OCI-LY1 (cell line): ENCODE results near the gene SLC27A6.

Experiments used
- H2AFZ ChIP-seq: fragments of 200-600 bp; sonication (generic), shearing (Covaris generic); 2 replicates; pipeline ENCODE4 v1.6.0; 2014; ENCODE audit warnings: antibody characterized with exemption, mild to moderate bottlenecking, low read length
- H3F3A ChIP-seq: fragments of 200-600 bp; sonication (generic), shearing (Covaris generic); 2 replicates; pipeline ENCODE4 v1.6.0; 2014; ENCODE audit warnings: mild to moderate bottlenecking, antibody characterized with exemption, low read length, moderate library complexity; ENCODE audit not compliant: insufficient read depth
- H3K27ac ChIP-seq: fragments of 200-600 bp; sonication (generic); 2 replicates; pipeline ENCODE4 v1.5.1; 2014; ENCODE audit warnings: low read length, mixed run types, mild to moderate bottlenecking, low read depth; ENCODE audit not compliant: poor library complexity, severe bottlenecking
- H3K27me3 ChIP-seq: fragments of 200-600 bp; sonication (generic); 2 replicates; pipeline ENCODE4 v1.6.0; 2014; ENCODE audit warnings: antibody characterized with exemption, mild to moderate bottlenecking, low read length, moderate library complexity; ENCODE audit not compliant: insufficient read depth
- H3K36me3 ChIP-seq: fragments of 200-600 bp; sonication (generic); 2 replicates; pipeline ENCODE4 v1.6.1; 2014; ENCODE audit warnings: mild to moderate bottlenecking, antibody characterized with exemption, low read length, moderate library complexity, mixed read lengths; ENCODE audit not compliant: insufficient read depth
- H3K4me1 ChIP-seq: fragments of 200-600 bp; sonication (generic); 2 replicates; pipeline ENCODE4 v1.5.1; 2014; ENCODE audit warnings: mild to moderate bottlenecking, low read length, moderate library complexity; ENCODE audit not compliant: insufficient read depth, severe bottlenecking
- H3K4me2 ChIP-seq: fragments of 200-600 bp; sonication (generic), shearing (Covaris generic); 2 replicates; pipeline ENCODE4 v1.6.1; 2014; ENCODE audit warnings: low read length
- H3K4me3 ChIP-seq: fragments of 200-600 bp; sonication (generic); 2 replicates; pipeline ENCODE4 v1.5.1; 2014; ENCODE audit warnings: low read length, low read depth, mild to moderate bottlenecking, mixed read lengths; ENCODE audit not compliant: poor library complexity, severe bottlenecking
- H3K79me2 ChIP-seq: fragments of 200-600 bp; shearing (Covaris generic); 2 replicates; pipeline ENCODE4 v1.6.1; 2016; ENCODE audit warnings: mixed run types, low read length, mixed read lengths; ENCODE audit not compliant: insufficient read depth
- H3K9ac ChIP-seq: fragments of 200-600 bp; sonication (generic), shearing (Covaris generic); 2 replicates; pipeline ENCODE4 v1.6.1; 2014; ENCODE audit warnings: mild to moderate bottlenecking, low read length, mixed read lengths
- H3K9me2 ChIP-seq: fragments of 200-600 bp; sonication (generic), shearing (Covaris generic); 2 replicates; pipeline ENCODE4 v1.6.1; 2014; ENCODE audit warnings: low read depth, mild to moderate bottlenecking, low read length, mixed read lengths
- H3K9me3 ChIP-seq: fragments of 200-600 bp; shearing (Covaris generic); 2 replicates; pipeline ENCODE4 v1.6.1; 2014; ENCODE audit warnings: low read length, mixed read lengths
- H4K20me1 ChIP-seq: fragments of 200-600 bp; sonication (generic), shearing (Covaris generic); 2 replicates; pipeline ENCODE4 v1.6.0; 2016; ENCODE audit warnings: mild to moderate bottlenecking, low read length; ENCODE audit not compliant: insufficient read depth
- EZH2 ChIP-seq: fragments of 200-600 bp; sonication (generic), shearing (Covaris generic); IDR thresholded peaks from 2 replicates; pipeline ENCODE4 v1.8.0; 2017; ENCODE audit warnings: borderline replicate concordance, mixed run types, mild to moderate bottlenecking, antibody characterized with exemption, low read length, moderate library complexity, mixed read lengths
- TF ChIP-seq, protein P1 (sequence below): fragments of 200-600 bp; sonication (generic), shearing (Covaris generic); IDR thresholded peaks from 2 replicates; pipeline ENCODE4 v1.5.1; 2017; ENCODE audit warnings: mild to moderate bottlenecking, antibody characterized with exemption, low read length, moderate library complexity, mixed read lengths

The SLC27A6 gene

DNA sequence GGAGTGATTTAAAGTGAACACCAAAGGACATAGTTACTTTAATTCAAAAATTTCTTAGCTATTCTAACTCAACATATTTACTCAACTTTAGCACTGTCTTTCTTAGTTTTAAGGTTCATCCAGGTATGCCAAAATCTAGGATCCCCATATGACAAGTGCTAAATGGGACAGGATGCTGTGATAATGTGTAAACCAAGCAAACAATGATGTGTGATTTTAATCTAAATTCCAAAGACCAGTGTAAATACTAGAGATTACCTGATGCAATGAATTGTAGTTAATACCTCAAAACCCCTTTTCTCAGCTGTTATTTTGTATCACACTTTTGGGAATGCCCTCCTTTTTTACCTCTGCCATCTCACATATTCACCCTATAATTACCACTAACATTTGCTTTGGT, 102.5 kb downstream of the SLC27A6 start:
- Histone ChIP-seq H3K27ac (no peak overlapping the region), H2AFZ (no peak overlapping the region), H3K36me3 (no peaks in the 10 kb centered on the region), H3K9ac (no peak overlapping the region), H3K4me1 (no peaks in the 10 kb centered on the region), H3K79me2 (no peaks in the 10 kb centered on the region), H3K4me2 (no peak overlapping the region), H4K20me1 (no peaks in the 10 kb centered on the region), H3K27me3 (no peaks in the 10 kb centered on the region), H3K9me3 (no peaks in the 10 kb centered on the region), H3F3A (no peaks in the 10 kb centered on the region), H3K9me2 (no peaks in the 10 kb centered on the region), H3K4me3 (no peak overlapping the region)
- no peak for TF ChIP-seq EZH2
- TF ChIP-seq, protein P1, sequence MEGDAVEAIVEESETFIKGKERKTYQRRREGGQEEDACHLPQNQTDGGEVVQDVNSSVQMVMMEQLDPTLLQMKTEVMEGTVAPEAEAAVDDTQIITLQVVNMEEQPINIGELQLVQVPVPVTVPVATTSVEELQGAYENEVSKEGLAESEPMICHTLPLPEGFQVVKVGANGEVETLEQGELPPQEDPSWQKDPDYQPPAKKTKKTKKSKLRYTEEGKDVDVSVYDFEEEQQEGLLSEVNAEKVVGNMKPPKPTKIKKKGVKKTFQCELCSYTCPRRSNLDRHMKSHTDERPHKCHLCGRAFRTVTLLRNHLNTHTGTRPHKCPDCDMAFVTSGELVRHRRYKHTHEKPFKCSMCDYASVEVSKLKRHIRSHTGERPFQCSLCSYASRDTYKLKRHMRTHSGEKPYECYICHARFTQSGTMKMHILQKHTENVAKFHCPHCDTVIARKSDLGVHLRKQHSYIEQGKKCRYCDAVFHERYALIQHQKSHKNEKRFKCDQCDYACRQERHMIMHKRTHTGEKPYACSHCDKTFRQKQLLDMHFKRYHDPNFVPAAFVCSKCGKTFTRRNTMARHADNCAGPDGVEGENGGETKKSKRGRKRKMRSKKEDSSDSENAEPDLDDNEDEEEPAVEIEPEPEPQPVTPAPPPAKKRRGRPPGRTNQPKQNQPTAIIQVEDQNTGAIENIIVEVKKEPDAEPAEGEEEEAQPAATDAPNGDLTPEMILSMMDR = no peak

DNA sequence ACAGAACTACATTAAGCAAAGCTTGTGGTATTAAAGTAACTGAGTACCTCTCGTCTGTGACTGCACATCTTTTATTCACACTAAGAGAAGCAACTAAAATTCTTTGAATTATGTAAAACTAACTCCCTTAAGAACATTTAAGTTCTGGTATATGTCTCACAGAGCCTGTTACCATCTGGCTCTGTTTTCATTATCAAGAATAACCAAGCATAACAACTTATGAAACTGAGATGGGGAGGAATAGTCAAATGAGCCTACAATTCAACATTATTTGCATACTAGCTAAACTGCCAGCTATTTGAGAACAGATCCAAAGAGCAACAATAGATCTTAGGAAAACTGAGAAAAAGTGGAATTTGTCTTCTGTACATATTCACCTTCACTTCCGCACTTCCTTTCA, 104.0 kb downstream of the SLC27A6 start:
- H3K4me2 ChIP-seq = no peak overlapping the region
- no peaks in the 10 kb centered on the region for H4K20me1 ChIP-seq
- TF ChIP-seq, protein P1 = no peak
- no peak for TF ChIP-seq EZH2
- H3K36me3 ChIP-seq = no peaks in the 10 kb centered on the region
- no peak overlapping the region for H3K9ac ChIP-seq
- H3K79me2 ChIP-seq = no peaks in the 10 kb centered on the region
- no peak overlapping the region for H3K4me3 ChIP-seq
- no peaks in the 10 kb centered on the region for H3K27me3 ChIP-seq
- no peaks in the 10 kb centered on the region for H3F3A ChIP-seq
- H3K9me3 ChIP-seq = no peaks in the 10 kb centered on the region
- no peak overlapping the region for H2AFZ ChIP-seq
- no peaks in the 10 kb centered on the region for H3K9me2 ChIP-seq
- no peak overlapping the region for H3K27ac ChIP-seq
- H3K4me1 ChIP-seq = no peaks in the 10 kb centered on the region

DNA sequence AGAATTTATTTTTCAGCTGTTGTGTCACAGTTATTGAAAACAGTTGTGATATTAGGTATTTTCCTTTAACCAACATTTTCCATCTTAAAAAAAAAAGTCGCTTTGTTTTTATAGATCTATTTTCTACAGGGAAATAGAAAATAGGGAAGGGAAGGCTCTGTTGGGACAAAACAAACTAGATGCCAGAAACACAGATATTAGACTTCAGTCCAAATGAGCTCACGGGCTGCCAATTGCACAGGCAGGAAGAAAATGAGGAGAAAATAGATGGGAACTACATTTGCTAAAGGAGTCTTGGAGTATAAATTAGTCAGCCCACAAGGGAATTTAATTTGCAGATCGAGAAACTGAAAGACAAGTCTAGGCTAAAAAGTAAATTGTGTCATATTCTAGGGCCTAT, 107.8 kb downstream of the SLC27A6 start:
- H3K9ac ChIP-seq = no peak overlapping the region
- no peaks in the 10 kb centered on the region for H4K20me1 ChIP-seq
- H3K79me2 ChIP-seq = no peaks in the 10 kb centered on the region
- no peak overlapping the region for H3K4me3 ChIP-seq
- no peaks in the 10 kb centered on the region for H3K9me2 ChIP-seq
- no peaks in the 10 kb centered on the region for H3F3A ChIP-seq
- TF ChIP-seq, protein P1 = no peak
- no peak for TF ChIP-seq EZH2
- H3K27me3 ChIP-seq = no peaks in the 10 kb centered on the region
- H3K36me3 ChIP-seq = no peaks in the 10 kb centered on the region
- H3K4me2 ChIP-seq = no peak overlapping the region
- H3K9me3 ChIP-seq = no peaks in the 10 kb centered on the region
- H2AFZ ChIP-seq = no peak overlapping the region
- H3K4me1 ChIP-seq = no peaks in the 10 kb centered on the region
- no peak overlapping the region for H3K27ac ChIP-seq
